ENCODE measurements around the gene EXOSC7.

EXOSC7 gene

DNA sequence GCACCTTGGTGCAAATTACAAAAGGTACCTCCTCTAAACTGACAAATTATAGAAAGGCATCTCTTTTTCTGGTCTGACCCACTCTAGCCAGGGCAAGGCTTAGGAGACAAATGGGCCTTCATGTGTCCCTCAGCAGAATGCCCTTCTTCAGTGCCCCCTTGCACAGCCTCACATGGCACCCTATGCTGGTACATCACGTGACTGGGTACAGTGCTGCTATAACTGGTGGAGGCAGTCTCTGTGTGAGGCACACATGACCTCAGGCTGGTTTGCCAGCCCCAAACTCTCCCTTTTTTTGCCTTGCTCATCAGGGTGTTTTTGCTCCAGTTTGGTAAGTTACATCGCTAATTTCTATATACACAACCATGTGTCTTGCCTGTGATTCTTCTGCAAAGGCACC, 53.2 kb downstream of the EXOSC7 start:
- Histone ChIP-seq H3K27me3 (ENCODE audit: control insufficient read depth, insufficient read depth, low read length) (peaks cover 9% of the 10 kb centered on the region), H3K4me3 (ENCODE audit: low read length) (no peak overlapping the region), H3K36me3 (ENCODE audit: control insufficient read depth, low read depth, low read length) (no peaks in the 10 kb centered on the region), H3K9ac (ENCODE audit: low read length) (no peak overlapping the region), H3K9me3 (ENCODE audit: control insufficient read depth, low read depth, low read length) (no peaks in the 10 kb centered on the region), H3K27ac (ENCODE audit: low read length) (no peak overlapping the region), H3K4me1 (ENCODE audit: control insufficient read depth, low read depth, low read length) (no peaks in the 10 kb centered on the region)

- Histone ChIP-seq H3K9me3 (ENCODE audit: control insufficient read depth, low read depth, low read length) (no peaks in the 10 kb centered on the region), H3K4me1 (ENCODE audit: control insufficient read depth, low read depth, low read length) (no peaks in the 10 kb centered on the region), H3K36me3 (ENCODE audit: control insufficient read depth, low read depth, low read length) (no peaks in the 10 kb centered on the region), H3K27ac (ENCODE audit: low read length) (no peak overlapping the region), H3K27me3 (ENCODE audit: control insufficient read depth, insufficient read depth, low read length) (peaks cover 13% of the 10 kb centered on the region), H3K4me3 (ENCODE audit: low read length) (no peak overlapping the region), H3K9ac (ENCODE audit: low read length) (no peak overlapping the region)
Measured at GRCh38 chr3:45029661-45030060, 53.6 kb downstream of the EXOSC7 start.

GRCh38 chr3:45031531-45031930, 55.5 kb downstream of the EXOSC7 start:
- H3K36me3 ChIP-seq (ENCODE audit: control insufficient read depth, low read depth, low read length) = no peaks in the 10 kb centered on the region
- no peak overlapping the region for H3K4me3 ChIP-seq (ENCODE audit: low read length)
- H3K27ac ChIP-seq (ENCODE audit: low read length) = no peak overlapping the region

DNA sequence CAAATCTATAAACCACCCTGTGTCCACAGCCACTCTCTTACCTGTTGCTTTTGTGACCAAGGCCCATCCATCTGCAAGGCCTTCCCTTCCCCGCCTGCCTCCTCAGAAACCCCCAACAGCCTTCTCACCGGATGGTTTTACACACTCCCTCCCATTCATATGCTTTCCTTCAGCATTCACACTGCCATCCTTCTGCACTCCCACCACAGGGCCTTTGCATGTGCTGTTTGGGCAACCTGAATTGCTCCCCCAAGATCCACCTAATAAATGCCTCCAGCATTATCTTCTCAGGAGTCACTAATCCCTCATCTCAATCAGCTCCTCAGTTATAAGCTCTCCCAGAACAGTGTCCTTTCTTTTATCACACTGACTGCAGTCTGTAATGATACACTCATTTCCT, 56.1 kb downstream of the EXOSC7 start:
- Histone ChIP-seq H3K27me3 (ENCODE audit: control insufficient read depth, insufficient read depth, low read length) (peaks cover 38% of the 10 kb centered on the region), H3K9ac (ENCODE audit: low read length) (no peak overlapping the region), H3K4me3 (ENCODE audit: low read length) (no peak overlapping the region), H3K4me1 (ENCODE audit: control insufficient read depth, low read depth, low read length) (peaks cover 4% of the 10 kb centered on the region), H3K27ac (ENCODE audit: low read length) (no peak overlapping the region), H3K9me3 (ENCODE audit: control insufficient read depth, low read depth, low read length) (no peaks in the 10 kb centered on the region), H3K36me3 (ENCODE audit: control insufficient read depth, low read depth, low read length) (no peaks in the 10 kb centered on the region)

More at GRCh38 chr3:45031531-45031930, 55.5 kb downstream of the EXOSC7 start:
- Histone ChIP-seq H3K4me1 (ENCODE audit: control insufficient read depth, low read depth, low read length) (peaks cover 4% of the 10 kb centered on the region), H3K9ac (ENCODE audit: low read length) (no peak overlapping the region), H3K9me3 (ENCODE audit: control insufficient read depth, low read depth, low read length) (no peaks in the 10 kb centered on the region), H3K27me3 (ENCODE audit: control insufficient read depth, insufficient read depth, low read length) (peaks cover 32% of the 10 kb centered on the region)

DNA sequence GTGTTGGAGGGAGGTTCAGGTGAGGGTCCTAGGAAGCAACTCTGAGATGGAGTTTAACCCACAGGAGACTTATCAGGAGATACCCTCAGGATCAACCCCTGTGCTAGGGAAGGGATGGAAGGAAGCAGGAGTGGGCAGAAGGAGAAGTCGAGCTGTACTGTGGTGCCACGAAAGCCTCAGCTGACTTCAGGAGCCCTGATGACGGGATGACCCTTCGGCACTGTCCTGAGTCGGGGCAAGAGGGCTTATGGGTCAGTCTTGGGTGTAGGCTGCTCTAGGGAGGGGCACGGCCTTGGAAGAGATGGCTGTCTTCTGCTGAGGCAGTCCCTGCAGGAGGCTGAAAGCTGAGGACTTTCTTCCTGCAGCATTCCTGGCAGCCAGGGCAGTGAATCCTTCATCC, 57.7 kb downstream of the EXOSC7 start:
- H3K9me3 ChIP-seq (ENCODE audit: control insufficient read depth, low read depth, low read length) = no peaks in the 10 kb centered on the region
- peaks cover 41% of the 10 kb centered on the region for H3K27me3 ChIP-seq (ENCODE audit: control insufficient read depth, insufficient read depth, low read length)
- H3K9ac ChIP-seq (ENCODE audit: low read length) = no peak overlapping the region
- H3K4me3 ChIP-seq (ENCODE audit: low read length) = no peak overlapping the region
- no peaks in the 10 kb centered on the region for H3K36me3 ChIP-seq (ENCODE audit: control insufficient read depth, low read depth, low read length)
- H3K4me1 ChIP-seq (ENCODE audit: control insufficient read depth, low read depth, low read length) = peaks cover 10% of the 10 kb centered on the region
- no peak overlapping the region for H3K27ac ChIP-seq (ENCODE audit: low read length)

- Histone ChIP-seq H3K9ac (ENCODE audit: low read length) (no peak overlapping the region), H3K9me3 (ENCODE audit: control insufficient read depth, low read depth, low read length) (no peaks in the 10 kb centered on the region), H3K27ac (ENCODE audit: low read length) (no peak overlapping the region), H3K4me1 (ENCODE audit: control insufficient read depth, low read depth, low read length) (peaks cover 10% of the 10 kb centered on the region), H3K36me3 (ENCODE audit: control insufficient read depth, low read depth, low read length) (no peaks in the 10 kb centered on the region), H3K4me3 (ENCODE audit: low read length) (no peak overlapping the region), H3K27me3 (ENCODE audit: control insufficient read depth, insufficient read depth, low read length) (peaks cover 41% of the 10 kb centered on the region)
Measured at GRCh38 chr3:45034612-45035252, 58.7 kb downstream of the EXOSC7 start.

- no peak overlapping the region for H3K9ac ChIP-seq (ENCODE audit: low read length)
- no peaks in the 10 kb centered on the region for H3K9me3 ChIP-seq (ENCODE audit: control insufficient read depth, low read depth, low read length)
- no peaks in the 10 kb centered on the region for H3K36me3 ChIP-seq (ENCODE audit: control insufficient read depth, low read depth, low read length)
- peak overlapping the region; percentile 26 for H3K4me3 ChIP-seq (ENCODE audit: low read length)
- no peak overlapping the region for H3K27ac ChIP-seq (ENCODE audit: low read length)
- H3K4me1 ChIP-seq (ENCODE audit: control insufficient read depth, low read depth, low read length) = peaks cover 10% of the 10 kb centered on the region
- peaks cover 41% of the 10 kb centered on the region for H3K27me3 ChIP-seq (ENCODE audit: control insufficient read depth, insufficient read depth, low read length)
Measured at GRCh38 chr3:45035441-45036301, 59.6 kb downstream of the EXOSC7 start.

GRCh38 chr3:45037720-45038455, 61.8 kb downstream of the EXOSC7 start:
- Histone ChIP-seq H3K4me3 (ENCODE audit: low read length) (no peak overlapping the region), H3K27me3 (ENCODE audit: control insufficient read depth, insufficient read depth, low read length) (peaks cover 41% of the 10 kb centered on the region), H3K9ac (ENCODE audit: low read length) (no peak overlapping the region), H3K36me3 (ENCODE audit: control insufficient read depth, low read depth, low read length) (no peaks in the 10 kb centered on the region), H3K4me1 (ENCODE audit: control insufficient read depth, low read depth, low read length) (peaks cover 10% of the 10 kb centered on the region), H3K9me3 (ENCODE audit: control insufficient read depth, low read depth, low read length) (no peaks in the 10 kb centered on the region), H3K27ac (ENCODE audit: low read length) (no peak overlapping the region)

DNA sequence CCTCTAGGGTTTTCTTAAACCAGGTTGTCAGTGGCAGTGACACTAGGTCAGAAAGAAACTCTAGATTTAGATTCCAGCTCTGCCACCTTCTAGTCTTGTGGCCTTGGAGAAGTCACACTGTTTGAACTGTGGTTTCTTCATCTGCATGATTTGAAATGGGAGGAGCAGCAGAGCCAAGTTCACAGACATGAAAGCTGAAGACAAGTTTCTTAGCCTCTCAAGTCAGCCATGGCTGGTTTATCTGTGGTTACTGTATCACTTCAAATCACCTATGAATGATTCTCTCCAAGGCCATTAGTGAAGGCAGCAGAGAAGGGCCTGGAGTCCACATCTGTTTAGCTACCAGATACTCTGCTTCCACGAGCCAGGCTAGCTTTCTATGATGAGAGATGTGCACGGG, 65.6 kb downstream of the EXOSC7 start:
- Histone ChIP-seq H3K36me3 (ENCODE audit: control insufficient read depth, low read depth, low read length) (no peaks in the 10 kb centered on the region), H3K4me3 (ENCODE audit: low read length) (no peak overlapping the region), H3K4me1 (ENCODE audit: control insufficient read depth, low read depth, low read length) (peaks cover 6% of the 10 kb centered on the region), H3K9me3 (ENCODE audit: control insufficient read depth, low read depth, low read length) (no peaks in the 10 kb centered on the region), H3K9ac (ENCODE audit: low read length) (no peak overlapping the region), H3K27me3 (ENCODE audit: control insufficient read depth, insufficient read depth, low read length) (peaks cover 8% of the 10 kb centered on the region), H3K27ac (ENCODE audit: low read length) (no peak overlapping the region)

DNA sequence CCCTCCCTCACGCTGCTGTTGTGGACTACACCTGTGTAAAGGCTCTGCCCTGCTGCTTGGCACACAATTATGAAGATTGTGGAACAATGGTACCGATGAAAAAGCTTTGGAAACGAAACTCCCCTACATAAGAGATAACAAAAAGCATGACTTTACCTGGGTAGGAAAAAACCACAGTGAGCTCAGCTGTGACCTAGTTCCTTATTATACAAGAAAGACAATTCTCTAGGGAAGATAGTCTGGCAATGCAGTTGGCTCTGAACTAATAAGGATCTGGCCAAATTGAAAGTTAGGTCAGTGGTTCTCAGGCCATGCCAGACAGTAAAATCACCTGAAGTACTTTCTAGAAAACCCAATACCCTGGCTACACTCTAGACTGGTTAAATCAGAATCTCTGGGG, 66.1 kb downstream of the EXOSC7 start:
- H3K4me1 ChIP-seq (ENCODE audit: control insufficient read depth, low read depth, low read length) = peaks cover 6% of the 10 kb centered on the region
- peaks cover 3% of the 10 kb centered on the region for H3K27me3 ChIP-seq (ENCODE audit: control insufficient read depth, insufficient read depth, low read length)
- no peak overlapping the region for H3K4me3 ChIP-seq (ENCODE audit: low read length)
- no peaks in the 10 kb centered on the region for H3K36me3 ChIP-seq (ENCODE audit: control insufficient read depth, low read depth, low read length)
- H3K9me3 ChIP-seq (ENCODE audit: control insufficient read depth, low read depth, low read length) = no peaks in the 10 kb centered on the region
- H3K9ac ChIP-seq (ENCODE audit: low read length) = no peak overlapping the region
- no peak overlapping the region for H3K27ac ChIP-seq (ENCODE audit: low read length)

DNA sequence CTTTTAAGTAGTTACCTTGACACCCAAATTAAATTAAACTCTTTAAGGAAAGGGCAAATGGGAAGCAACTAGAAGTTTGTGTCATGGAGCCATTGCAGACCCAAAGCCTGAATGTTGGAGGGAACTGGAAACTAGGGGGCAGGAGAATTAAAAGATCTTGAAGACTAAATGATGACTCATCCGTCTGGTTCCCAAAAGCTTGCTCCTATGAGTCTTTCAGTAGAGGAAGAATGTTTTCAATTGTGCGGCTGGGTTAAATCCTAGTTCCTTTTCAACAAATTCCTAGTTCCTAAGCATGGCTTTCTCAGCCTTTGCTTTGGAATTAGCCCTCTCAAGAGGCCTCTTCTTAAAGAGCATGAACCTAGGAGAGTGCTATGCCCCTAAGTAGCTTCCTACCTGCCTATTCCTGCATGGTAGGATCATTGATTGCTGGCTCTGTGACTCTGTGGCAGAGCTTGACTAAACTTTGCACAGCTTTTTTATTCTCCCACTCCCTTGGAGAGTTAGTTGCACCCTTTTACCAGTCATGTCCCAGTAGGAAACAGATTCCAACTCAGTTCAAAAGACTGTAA, 67.8 kb downstream of the EXOSC7 start:
- H3K36me3 ChIP-seq (ENCODE audit: control insufficient read depth, low read depth, low read length) = no peaks in the 10 kb centered on the region
- H3K9ac ChIP-seq (ENCODE audit: low read length) = no peak overlapping the region
- H3K4me1 ChIP-seq (ENCODE audit: control insufficient read depth, low read depth, low read length) = no peaks in the 10 kb centered on the region
- H3K27ac ChIP-seq (ENCODE audit: low read length) = no peak overlapping the region
- no peak overlapping the region for H3K4me3 ChIP-seq (ENCODE audit: low read length)
- no peaks in the 10 kb centered on the region for H3K9me3 ChIP-seq (ENCODE audit: control insufficient read depth, low read depth, low read length)
- no peaks in the 10 kb centered on the region for H3K27me3 ChIP-seq (ENCODE audit: control insufficient read depth, insufficient read depth, low read length)

All from iPS-18a (cell line).